AG09319 (cell line): ENCODE data around the gene HDAC7.

Experiments
- DNase-seq: peaks from one replicate; pipeline ENCODE4 v3.0.0-alpha.2; 2010; ENCODE audit warnings: low read depth; ENCODE audit errors: extremely low read depth
- CTCF ChIP-seq: IDR thresholded peaks from 2 replicates; pipeline ENCODE4 v1.5.1; 2011; ENCODE audit warnings: low read depth, mild to moderate bottlenecking, inconsistent platforms, low read length, moderate library complexity

The HDAC7 gene

DNA sequence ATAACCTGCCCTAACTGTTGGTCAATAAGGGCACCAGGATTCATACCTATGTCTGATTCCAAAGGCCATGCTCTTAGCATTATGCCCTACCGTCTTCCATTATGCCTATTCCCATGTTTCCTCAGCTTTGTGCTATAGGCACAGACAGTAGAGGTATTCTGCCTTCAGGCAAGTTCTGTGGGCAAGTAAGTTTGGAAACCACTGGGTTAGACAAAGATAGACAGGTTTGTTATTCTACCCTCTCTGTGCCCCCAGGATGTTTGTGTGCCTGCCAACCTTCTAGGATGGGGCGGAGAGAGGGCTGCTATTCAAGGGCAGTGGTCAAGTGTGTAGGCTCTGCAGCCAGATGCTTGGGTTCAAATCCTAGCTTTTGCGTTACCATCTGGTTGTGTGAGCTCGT lies 65.6 kb downstream of the HDAC7 start:
- no peak for DNase-seq
- no peak for TF ChIP-seq CTCF

- TF ChIP-seq CTCF = no peak
- DNase-seq = no peak
These were observed 66.4 kb downstream of the HDAC7 start for GRCh38 chr12:47753021-47754001.

DNA sequence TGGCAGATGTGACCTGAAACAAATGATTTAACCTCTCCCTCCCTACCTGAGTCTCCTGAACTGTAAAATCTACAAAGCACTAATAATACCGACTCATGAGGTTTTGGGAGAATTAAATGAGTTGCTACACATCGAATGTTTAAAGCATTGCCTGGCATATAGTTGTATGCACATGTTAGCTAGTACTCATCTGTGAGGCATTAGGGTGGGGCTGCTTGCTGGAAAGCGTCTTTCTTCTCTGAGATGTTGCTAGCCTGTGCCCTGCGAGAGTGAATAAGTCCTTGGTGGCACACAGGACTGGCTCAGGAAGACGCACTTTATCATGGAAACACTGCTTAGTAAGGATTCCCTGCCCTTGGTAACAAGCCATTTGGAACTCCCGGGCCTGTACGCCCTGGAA lies 67.2 kb downstream of the HDAC7 start:
- TF ChIP-seq CTCF = no peak
- DNase-seq = no peak

- no peak for DNase-seq
These were observed 67.6 kb downstream of the HDAC7 start for GRCh38 chr12:47752121-47752520.

GRCh38 chr12:47751561-47751960 lies 68.1 kb downstream of the HDAC7 start:
- no peak for DNase-seq
- TF ChIP-seq CTCF = no peak

More at GRCh38 chr12:47752121-47752520, 67.6 kb downstream of the HDAC7 start:
- TF ChIP-seq CTCF = no peak

- no peak for DNase-seq
- TF ChIP-seq CTCF = no peak
These were observed 68.7 kb downstream of the HDAC7 start for GRCh38 chr12:47750916-47751470.

DNA sequence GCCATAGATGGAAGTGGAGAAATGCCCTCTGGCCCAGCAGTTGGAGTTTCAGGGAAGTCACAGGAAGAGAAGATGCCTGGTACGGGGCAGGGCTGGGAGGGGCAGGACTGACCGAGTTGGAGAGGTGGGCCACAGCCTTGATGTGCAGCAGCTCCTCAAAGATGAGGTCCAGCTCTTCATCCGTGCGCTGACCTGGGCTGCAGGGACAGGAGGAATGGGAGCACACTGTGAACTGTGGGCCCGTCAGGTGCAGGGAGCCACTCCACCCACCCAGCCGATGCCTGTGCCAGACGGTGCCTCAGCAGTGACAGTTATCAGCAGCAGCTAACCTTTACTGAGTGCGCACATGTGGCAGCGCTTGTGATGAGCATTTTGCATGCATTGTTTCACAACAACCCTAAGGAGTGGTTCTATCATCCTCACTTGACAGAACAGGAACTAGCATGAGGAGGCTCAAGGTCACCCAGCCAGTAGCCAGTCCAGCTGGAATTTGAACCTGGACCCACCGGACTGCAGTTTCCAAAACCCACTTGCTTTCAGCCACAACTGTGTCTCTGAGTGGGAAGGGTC lies 69.4 kb downstream of the HDAC7 start:
- no peak for TF ChIP-seq CTCF
- DNase-seq = no peak
